GM12878 (cell line): ENCODE results near the gene ARHGAP26. TPM values are rescaled to one million over a fixed set of nuclear protein-coding genes. Genes with fewer than 3 reads are reported as not detected.

Source experiments
- ATAC-seq: fragments of 200-7000 bp; cut with Tn5 transposase; 3 replicates; pipeline ENCODE4 v1.9.1; 2020; ENCODE audit warnings: mild to moderate bottlenecking, moderate library complexity
- BruUV-seq: library from RNA; stranded (reverse); fragments of 400-500 nt; replicated peaks from 2 replicates; lab custom pipeline; 2021; lab: Mats Ljungman, UMichigan
- CTCF ChIA-PET: fragments of 300-600 bp; sonication (Branson Sonifier 250); formaldehyde crosslinking; extraction: SDS; loops from one replicate; lab custom pipeline; 2021; ENCODE audit warnings: inconsistent platforms; lab: Yijun Ruan, JAX
- POLR2A ChIA-PET: fragments of 350-600 bp; formaldehyde crosslinking; extraction: SDS; loops from one replicate; lab custom pipeline; 2021; ENCODE audit warnings: inconsistent platforms; lab: Charles Lee
- RAD21 ChIA-PET: fragments of 300-600 bp; sonication (Branson Sonifier 250); formaldehyde crosslinking; loops from one replicate; lab custom pipeline; 2023; ENCODE audit warnings: antibody characterized with exemption; ENCODE audit not compliant: unreplicated experiment; lab: Charles Lee
- SMC1A ChIA-PET: fragments of 300-600 bp; sonication (Branson Sonifier 250); formaldehyde crosslinking; loops from one replicate; lab custom pipeline; 2023; ENCODE audit not compliant: unreplicated experiment, uncharacterized antibody; lab: Charles Lee
- DNase-seq: peaks from one replicate; pipeline ENCODE4 v3.0.0-alpha.2; 2011; ENCODE audit warnings: low read depth, low spot score
- FAIRE-seq: peaks from 3 replicates; lab custom pipeline; 2011; peaks lifted over from hg19 to GRCh38; lab: Jason Lieb, UNC
- H2AFZ ChIP-seq: 2 replicates; pipeline ENCODE4 v1.6.0; 2011; ENCODE audit warnings: low read depth, low read length, control low read depth; ENCODE audit not compliant: control insufficient read depth
- H3K27ac ChIP-seq: 2 replicates; pipeline ENCODE4 v1.5.1; 2011; ENCODE audit warnings: control low read depth; ENCODE audit not compliant: control insufficient read depth, insufficient read depth
- H3K27me3 ChIP-seq, 2 experiments: replicated peaks in 1 of 2; 2 replicates each; pipeline versions ENCODE4 v1.6.0 to v1.6.1; 2011; ENCODE audit warnings: low read length in 1 of 2; ENCODE audit not compliant: control insufficient read depth in 2 of 2, insufficient read depth in 2 of 2
- H3K36me3 ChIP-seq, 2 experiments: 2 replicates each; pipeline ENCODE4 v1.5.1; 2011; ENCODE audit warnings: low read length in 1 of 2; ENCODE audit not compliant: control insufficient read depth in 2 of 2, insufficient read depth in 2 of 2
- H3K4me1 ChIP-seq: 2 replicates; pipeline ENCODE4 v1.6.1; 2011; ENCODE audit warnings: mild to moderate bottlenecking, low read length, moderate library complexity, mixed read lengths; ENCODE audit not compliant: control insufficient read depth, insufficient read depth
- H3K4me2 ChIP-seq: 2 replicates; pipeline ENCODE4 v1.6.0; 2011; ENCODE audit warnings: control low read depth; ENCODE audit not compliant: control insufficient read depth, insufficient read depth
- H3K4me3 ChIP-seq: fragments of 200-600 bp; sonication (generic); 2 replicates; pipeline ENCODE4 v1.5.1; 2016
- H3K79me2 ChIP-seq: 2 replicates; pipeline ENCODE4 v1.6.0; 2011; ENCODE audit warnings: low read length; ENCODE audit not compliant: control insufficient read depth, insufficient read depth
- H3K9ac ChIP-seq: 2 replicates; pipeline ENCODE4 v1.8.0; 2011; ENCODE audit warnings: low read length, control low read depth, mixed read lengths; ENCODE audit not compliant: control insufficient read depth, insufficient read depth
- H3K9me3 ChIP-seq: replicated peaks from 3 replicates; pipeline ENCODE4 v1.5.1; 2011; ENCODE audit warnings: mild to moderate bottlenecking, low read length; ENCODE audit not compliant: control insufficient read depth, insufficient read depth
- H4K20me1 ChIP-seq: 2 replicates; pipeline ENCODE4 v1.6.0; 2011; ENCODE audit not compliant: control insufficient read depth, insufficient read depth
- CBFB ChIP-seq: IDR thresholded peaks from 2 replicates; pipeline ENCODE4 v1.6.1; 2016; ENCODE audit warnings: antibody characterized with exemption, low read depth
- E4F1 ChIP-seq: fragments of 450-650 bp; IDR thresholded peaks from 2 replicates; pipeline ENCODE4 v1.6.1; 2018; ENCODE audit warnings: borderline replicate concordance, mild to moderate bottlenecking; ENCODE audit not compliant: partially characterized antibody
- KDM1A ChIP-seq: fragments of 200-600 bp; sonication (generic); IDR thresholded peaks from 2 replicates; pipeline ENCODE4 v1.6.1; 2016; ENCODE audit warnings: borderline replicate concordance
- POLR2A ChIP-seq: IDR thresholded peaks from 2 replicates; pipeline ENCODE4 v1.6.1; 2011; ENCODE audit warnings: low read depth, mild to moderate bottlenecking, low read length
- RBBP5 ChIP-seq: fragments of 200-600 bp; sonication (generic); conservative IDR thresholded peaks from 2 replicates; pipeline ENCODE4 v1.6.1; 2016
- SRF ChIP-seq, 2 experiments: IDR thresholded peaks; 2 replicates each; pipeline ENCODE4 v1.6.1; 2011; ENCODE audit warnings: low read depth in 2 of 2, low read length in 2 of 2, mild to moderate bottlenecking in 1 of 2, moderate library complexity in 1 of 2
- TARDBP ChIP-seq: IDR thresholded peaks from 2 replicates; pipeline ENCODE4 v1.6.1; 2016; ENCODE audit warnings: borderline replicate concordance
- YBX1 ChIP-seq: fragments of 450-650 bp; IDR thresholded peaks from 2 replicates; pipeline ENCODE4 v1.6.1; 2016; ENCODE audit warnings: antibody characterized with exemption
- ZNF384 ChIP-seq: IDR thresholded peaks from 2 replicates; pipeline ENCODE4 v1.6.1; 2012; ENCODE audit warnings: low read depth, mild to moderate bottlenecking, low read length, improper control_type of control experiment, borderline replicate concordance
- WGBS: methylation state at CpG from one replicate; pipeline ENCODE4 v1.1.6; 2016; ENCODE audit warnings: low lambda C conversion rate; ENCODE audit not compliant: insufficient replicate concordance, insufficient coverage; ENCODE audit errors: missing lambda C conversion rate; 5-methylcytosine and 5-hydroxymethylcytosine counted together
- in situ Hi-C: fragments of 300-500 bp; cut with MboI; formaldehyde crosslinking; loops from 9 replicates; pipeline ENCODE4 v1.14.3; 2018; ENCODE audit warnings: mixed read lengths
- intact Hi-C: fragments of 100-400 bp; cut with micrococcal nuclease; formaldehyde crosslinking; loops from one replicate; pipeline ENCODE4 v1.14.2; 2022; ENCODE audit not compliant: unreplicated experiment
- polyA plus RNA-seq, 11 experiments: library from polyadenylated mRNA; depleted of rRNA in 4 of 11; unstranded in 6 of 11; stranded (reverse) in 5 of 11; fragments of >200 nt; fragmentation: Nextera tagmentation in 4 of 11; fragmentation: Illumina TruSeq in 1 of 11; extraction: Ambion mirVana in 4 of 11; extraction: Trizol in 1 of 11; gene quantifications; 1 replicate in 1 of 11; 2 replicates in 10 of 11; pipeline versions ENCODE4 v1.2.1 to v1.2.3, GENCODE V29; 2011 to 2016; ENCODE audit warnings: inconsistent platforms in 2 of 11, missing spikeins in 2 of 11, low read depth in 1 of 11
- total RNA-seq, 4 experiments: library from RNA; depleted of rRNA in 3 of 4; stranded (reverse); fragments of >200 nt in 3 of 4; fragmentation: Illumina TruSeq in 1 of 4; extraction: Trizol in 1 of 4; gene quantifications; 2 replicates each; pipeline versions ENCODE4 v1.2.1 to v1.2.3, GENCODE V29; 2013 to 2021
- TF ChIP-seq, protein P1 (sequence below): fragments of 450-650 bp; IDR thresholded peaks from 2 replicates; pipeline ENCODE4 v1.6.1; 2016; ENCODE audit warnings: mild to moderate bottlenecking, moderate library complexity, borderline replicate concordance

Gene ARHGAP26
- total and polyA plus RNA-seq, 10 of the 15 experiments (the other 5 are each of a cell fraction or from before 2014, with no cell fraction given) = 9.4 to 41.5 (median 19.3) TPM

DNA sequence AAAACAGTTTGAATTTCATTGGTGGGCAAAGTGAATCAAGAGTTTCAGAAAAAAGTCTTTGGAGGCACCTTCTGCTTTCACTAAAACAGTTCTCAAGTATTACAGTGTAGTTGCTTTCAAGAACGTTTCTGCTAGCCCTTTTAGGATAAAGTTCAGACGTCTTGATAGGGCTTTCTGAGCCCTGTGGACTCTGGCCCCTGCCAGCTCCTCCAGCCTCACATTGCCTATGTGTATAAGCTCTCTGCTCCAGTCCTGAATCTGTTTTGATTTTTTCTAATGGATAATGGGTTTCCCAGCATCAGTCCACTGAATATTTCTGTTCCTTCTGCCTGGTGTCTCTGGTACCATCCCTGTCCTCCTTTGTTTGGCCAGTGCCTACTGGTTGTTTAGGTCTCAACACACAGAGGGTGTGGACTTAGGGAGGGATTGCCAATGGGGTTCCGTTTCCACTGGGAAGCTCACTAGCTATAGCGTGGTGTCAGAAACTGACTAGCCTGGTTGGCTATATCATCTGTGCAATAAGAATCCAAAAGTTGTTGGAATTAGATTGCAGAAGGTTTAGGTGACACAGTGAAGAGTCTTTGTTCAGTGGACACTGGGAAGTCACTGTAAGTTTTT is 26.4 kb downstream of the ARHGAP26 start (continued):
- TF ChIP-seq E4F1 (no peak), ZNF384 (no peak), RBBP5 (no peak), KDM1A (no peak), TARDBP (no peak), YBX1 (no peak), SRF (IDR thresholded peaks at IDR 0.05; ENCODE audit: low read depth in 2 of 2, low read length in 2 of 2) (no peak), POLR2A (no peak), CBFB (no peak)

DNA sequence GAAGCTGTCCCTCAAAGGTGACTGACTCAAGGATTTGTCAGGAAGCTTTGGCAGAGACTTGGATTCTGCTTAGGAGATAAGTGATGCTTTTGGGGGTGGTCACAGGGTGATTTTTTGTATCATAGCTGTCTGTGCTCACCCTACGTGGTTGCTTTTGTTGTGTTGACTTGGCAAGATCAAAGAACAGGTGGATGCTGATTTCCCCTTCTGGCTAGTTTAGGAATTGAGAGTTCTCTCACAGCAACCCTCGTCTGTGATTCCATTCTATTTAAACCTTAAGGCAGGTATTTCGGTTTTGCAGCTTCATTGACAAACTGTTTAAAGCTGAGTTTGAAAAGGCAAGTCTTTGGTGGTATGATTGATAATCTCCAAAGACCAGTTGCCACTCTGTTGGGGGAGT is 27.2 kb downstream of the ARHGAP26 start:
- in situ Hi-C loops = no loop called here
- no peak for FAIRE-seq
- TF ChIP-seq, protein P1, sequence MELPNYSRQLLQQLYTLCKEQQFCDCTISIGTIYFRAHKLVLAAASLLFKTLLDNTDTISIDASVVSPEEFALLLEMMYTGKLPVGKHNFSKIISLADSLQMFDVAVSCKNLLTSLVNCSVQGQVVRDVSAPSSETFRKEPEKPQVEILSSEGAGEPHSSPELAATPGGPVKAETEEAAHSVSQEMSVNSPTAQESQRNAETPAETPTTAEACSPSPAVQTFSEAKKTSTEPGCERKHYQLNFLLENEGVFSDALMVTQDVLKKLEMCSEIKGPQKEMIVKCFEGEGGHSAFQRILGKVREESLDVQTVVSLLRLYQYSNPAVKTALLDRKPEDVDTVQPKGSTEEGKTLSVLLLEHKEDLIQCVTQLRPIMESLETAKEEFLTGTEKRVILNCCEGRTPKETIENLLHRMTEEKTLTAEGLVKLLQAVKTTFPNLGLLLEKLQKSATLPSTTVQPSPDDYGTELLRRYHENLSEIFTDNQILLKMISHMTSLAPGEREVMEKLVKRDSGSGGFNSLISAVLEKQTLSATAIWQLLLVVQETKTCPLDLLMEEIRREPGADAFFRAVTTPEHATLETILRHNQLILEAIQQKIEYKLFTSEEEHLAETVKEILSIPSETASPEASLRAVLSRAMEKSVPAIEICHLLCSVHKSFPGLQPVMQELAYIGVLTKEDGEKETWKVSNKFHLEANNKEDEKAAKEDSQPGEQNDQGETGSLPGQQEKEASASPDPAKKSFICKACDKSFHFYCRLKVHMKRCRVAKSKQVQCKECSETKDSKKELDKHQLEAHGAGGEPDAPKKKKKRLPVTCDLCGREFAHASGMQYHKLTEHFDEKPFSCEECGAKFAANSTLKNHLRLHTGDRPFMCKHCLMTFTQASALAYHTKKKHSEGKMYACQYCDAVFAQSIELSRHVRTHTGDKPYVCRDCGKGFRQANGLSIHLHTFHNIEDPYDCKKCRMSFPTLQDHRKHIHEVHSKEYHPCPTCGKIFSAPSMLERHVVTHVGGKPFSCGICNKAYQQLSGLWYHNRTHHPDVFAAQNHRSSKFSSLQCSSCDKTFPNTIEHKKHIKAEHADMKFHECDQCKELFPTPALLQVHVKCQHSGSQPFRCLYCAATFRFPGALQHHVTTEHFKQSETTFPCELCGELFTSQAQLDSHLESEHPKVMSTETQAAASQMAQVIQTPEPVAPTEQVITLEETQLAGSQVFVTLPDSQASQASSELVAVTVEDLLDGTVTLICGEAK = no peak
- TF ChIP-seq, all 136 proteins: peak for 0
- intact Hi-C loops = no loop called here
- ChIA-PET CTCF (interaction anchor here (1.0 to 2.3 kb wide), 3 partner anchors 27 to 50 kb away, joined by 3 to 9 read pairs (median 5); partner anchors contain the start of gene ARHGAP26), SMC1A (interaction anchor here (0.9 to 1.5 kb wide), 2 partner anchors 80 to 199 kb away, joined by 3 to 5 read pairs; no protein-coding TSS in a partner anchor), RAD21 (no interaction called here), POLR2A (no interaction called here)
- WGBS = 7% methylated on average over 3 of the region's 3 CpGs
- Histone ChIP-seq H3K9ac (no peak overlapping the region), H3K27ac (no peak overlapping the region), H3K27me3 (no peaks in the 10 kb centered on the region), H3K36me3 (no peaks in the 10 kb centered on the region), H3K9me3 (no peaks in the 10 kb centered on the region), H3K4me1 (peaks cover 13% of the 10 kb centered on the region), H3K79me2 (no peaks in the 10 kb centered on the region), H2AFZ (no peak overlapping the region), H3K4me3 (no peak overlapping the region), H4K20me1 (no peaks in the 10 kb centered on the region), H3K4me2 (no peak overlapping the region)
- DNase-seq (no peak), ATAC-seq (no peak)
- no TSS peak for BruUV-seq
